ENCODE results near the gene PPP1R37.
A peak's percentile ranks its signal among the peaks of the same experiment; 100 is the strongest.

PPP1R37 gene

DNA sequence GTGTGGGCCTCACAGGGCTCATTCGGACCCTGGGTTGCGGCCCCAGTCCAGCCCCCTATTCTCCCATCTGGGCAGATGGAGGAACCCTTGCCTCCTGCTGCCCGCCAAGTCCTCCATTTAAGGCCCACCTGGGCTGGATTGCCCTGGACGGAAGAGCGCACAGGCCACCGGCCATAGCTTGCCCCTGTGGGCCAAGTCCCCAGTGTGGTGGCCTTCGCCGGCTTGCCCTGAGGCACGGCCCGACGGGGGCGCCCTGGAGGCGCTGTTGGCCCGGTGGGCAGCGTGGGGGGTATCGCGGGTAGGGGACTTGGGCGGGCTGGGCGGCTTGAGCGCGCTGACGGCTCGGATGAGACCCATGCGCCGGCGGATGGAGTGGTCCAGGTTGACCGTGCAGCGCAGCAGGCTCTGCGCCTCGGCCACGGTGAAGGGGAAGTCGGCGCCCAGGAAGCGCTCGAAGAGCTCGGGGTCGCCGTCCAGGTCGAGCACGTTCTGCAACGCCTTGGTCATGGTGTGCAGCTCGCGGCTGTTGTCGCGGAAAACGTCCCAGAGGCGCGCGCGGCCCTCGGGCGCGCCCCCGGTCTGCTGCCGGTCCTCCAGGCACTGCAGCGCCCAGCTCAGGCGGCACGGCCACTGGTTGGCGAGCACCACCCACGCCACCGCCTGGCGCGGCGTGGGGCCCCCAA is 59.0 kb downstream of the PPP1R37 start:
- Histone ChIP-seq H4K91ac (ENCODE audit: low read length) (no peak overlapping the region), H3K9me3 (ENCODE audit: control insufficient read depth, low read length) (peaks cover 2% of the 10 kb centered on the region), H3K27me3 (ENCODE audit: control insufficient read depth in 1 of 2, insufficient read depth in 1 of 2, low read length in 2 of 2) (peaks cover 26 to 38% of the 10 kb centered on the region in 2 experiments), H3K27ac (ENCODE audit: low read length, poor library complexity, severe bottlenecking) (no peak overlapping the region), H3K4me2 (ENCODE audit: low read length, poor library complexity, severe bottlenecking) (no peak overlapping the region), H3K18ac (ENCODE audit: low read depth in 1 of 2, low read length in 2 of 2) (no peak overlapping the region), H3K9ac (ENCODE audit: low read length) (no peak overlapping the region), H3K36me3 (ENCODE audit: control insufficient read depth in 1 of 2, insufficient read depth in 2 of 2, low read depth in 1 of 2, low read length in 2 of 2) (peaks cover 15 to 56% of the 10 kb centered on the region in 2 experiments), H2BK15ac (ENCODE audit: low read depth, poor library complexity, severe bottlenecking) (no peak overlapping the region), H4K8ac (ENCODE audit: low read length) (peak overlapping the region; percentile 55), H2BK5ac (ENCODE audit: low read depth, low read length, poor library complexity, severe bottlenecking) (no peak overlapping the region), H3K23ac (ENCODE audit: low read length in 2 of 2) (no peak overlapping the region), H2AFZ (ENCODE audit: low read depth, low read length) (no peak overlapping the region), H3K14ac (ENCODE audit: low read length in 2 of 2) (no peak overlapping the region), H2BK120ac (ENCODE audit: low read depth, low read length) (no peak overlapping the region), H2BK12ac (ENCODE audit: low read length in 2 of 2) (no peak overlapping the region), H3K79me1 (replicated peaks; ENCODE audit: low read length, poor library complexity, severe bottlenecking) (no peaks in the 10 kb centered on the region), H2AK5ac (ENCODE audit: low read length, severe bottlenecking) (no peak overlapping the region), H3K4me1 (ENCODE audit: control insufficient read depth, insufficient read depth, low read depth, low read length) (peaks cover 28% of the 10 kb centered on the region), H3K4me3 (ENCODE audit: insufficient read depth in 1 of 2, low read depth in 1 of 2, low read length in 2 of 2) (peak overlapping the region in 1 of 2 experiments; percentile 67), H3K4ac (ENCODE audit: low read depth in 1 of 2, low read length in 2 of 2) (no peak overlapping the region)
- 54% methylated on average over 57 of the region's 64 CpGs for WGBS
- no peak for DNase-seq

GRCh38 chr19:45152504-45153338 is 59.7 kb downstream of the PPP1R37 start:
- H2BK12ac ChIP-seq (ENCODE audit: low read length in 2 of 2): no peak overlapping the region
- no peak overlapping the region for H2BK5ac ChIP-seq (ENCODE audit: low read depth, low read length, poor library complexity, severe bottlenecking)
- H3K27me3 ChIP-seq (ENCODE audit: control insufficient read depth in 1 of 2, insufficient read depth in 1 of 2, low read length in 2 of 2): peaks cover 30 to 39% of the 10 kb centered on the region in 2 experiments
- H3K18ac ChIP-seq (ENCODE audit: low read depth in 1 of 2, low read length in 2 of 2): no peak overlapping the region
- no peak overlapping the region for H3K4me2 ChIP-seq (ENCODE audit: low read length, poor library complexity, severe bottlenecking)
- H2BK120ac ChIP-seq (ENCODE audit: low read depth, low read length): no peak overlapping the region
- H3K14ac ChIP-seq (ENCODE audit: low read length in 2 of 2): peak overlapping the region in 1 of 2 experiments; percentile 69
- 63% methylated on average over 91 of the region's 91 CpGs for WGBS
- no peak overlapping the region for H2BK15ac ChIP-seq (ENCODE audit: low read depth, poor library complexity, severe bottlenecking)
- H4K91ac ChIP-seq (ENCODE audit: low read length): peak overlapping the region; percentile 34
- H3K4me3 ChIP-seq (ENCODE audit: insufficient read depth in 1 of 2, low read depth in 1 of 2, low read length in 2 of 2): peak overlapping the region in 1 of 2 experiments; percentile 67
- peaks cover 10 to 48% of the 10 kb centered on the region in 2 experiments for H3K36me3 ChIP-seq (ENCODE audit: control insufficient read depth in 1 of 2, insufficient read depth in 2 of 2, low read depth in 1 of 2, low read length in 2 of 2)
- peaks cover 28% of the 10 kb centered on the region for H3K4me1 ChIP-seq (ENCODE audit: control insufficient read depth, insufficient read depth, low read depth, low read length)
- peak overlapping the region; percentile 26 for H3K9ac ChIP-seq (ENCODE audit: low read length)
- H2AK5ac ChIP-seq (ENCODE audit: low read length, severe bottlenecking): no peak overlapping the region
- no peak overlapping the region for H3K27ac ChIP-seq (ENCODE audit: low read length, poor library complexity, severe bottlenecking)
- H3K4ac ChIP-seq (ENCODE audit: low read depth in 1 of 2, low read length in 2 of 2): no peak overlapping the region
- no peak for DNase-seq
- peak overlapping the region; percentile 19 for H4K8ac ChIP-seq (ENCODE audit: low read length)
- H2AFZ ChIP-seq (ENCODE audit: low read depth, low read length): no peak overlapping the region
- no peaks in the 10 kb centered on the region for H3K79me1 ChIP-seq (replicated peaks; ENCODE audit: low read length, poor library complexity, severe bottlenecking)
- H3K23ac ChIP-seq (ENCODE audit: low read length in 2 of 2): peak overlapping the region in 1 of 2 experiments; percentile 9
- H3K9me3 ChIP-seq (ENCODE audit: control insufficient read depth, low read length): peaks cover 2% of the 10 kb centered on the region

- Histone ChIP-seq H3K27me3 (ENCODE audit: control insufficient read depth in 1 of 2, insufficient read depth in 1 of 2, low read length in 2 of 2) (peaks cover 37 to 46% of the 10 kb centered on the region in 2 experiments), H3K36me3 (ENCODE audit: control insufficient read depth in 1 of 2, insufficient read depth in 2 of 2, low read depth in 1 of 2, low read length in 2 of 2) (peaks cover 10 to 40% of the 10 kb centered on the region in 2 experiments), H3K27ac (ENCODE audit: low read length, poor library complexity, severe bottlenecking) (no peak overlapping the region), H4K8ac (ENCODE audit: low read length) (peak overlapping the region; percentile 41), H3K4me2 (ENCODE audit: low read length, poor library complexity, severe bottlenecking) (peak overlapping the region; percentile 61), H3K4ac (ENCODE audit: low read depth in 1 of 2, low read length in 2 of 2) (no peak overlapping the region), H3K9me3 (ENCODE audit: control insufficient read depth, low read length) (peaks cover 2% of the 10 kb centered on the region), H2BK15ac (ENCODE audit: low read depth, poor library complexity, severe bottlenecking) (no peak overlapping the region), H2AK5ac (ENCODE audit: low read length, severe bottlenecking) (no peak overlapping the region), H3K4me3 (ENCODE audit: insufficient read depth in 1 of 2, low read depth in 1 of 2, low read length in 2 of 2) (peak overlapping the region; percentile 14 to 67), H3K23ac (ENCODE audit: low read length in 2 of 2) (peak overlapping the region in 1 of 2 experiments; percentile 95), H3K14ac (ENCODE audit: low read length in 2 of 2) (peak overlapping the region in 1 of 2 experiments; percentile 69), H3K4me1 (ENCODE audit: control insufficient read depth, insufficient read depth, low read depth, low read length) (peaks cover 28% of the 10 kb centered on the region), H2BK5ac (ENCODE audit: low read depth, low read length, poor library complexity, severe bottlenecking) (no peak overlapping the region), H2AFZ (ENCODE audit: low read depth, low read length) (peak overlapping the region; percentile 30), H3K9ac (ENCODE audit: low read length) (peak overlapping the region; percentile 38), H3K18ac (ENCODE audit: low read depth in 1 of 2, low read length in 2 of 2) (peak overlapping the region in 1 of 2 experiments; percentile 25), H3K79me1 (replicated peaks; ENCODE audit: low read length, poor library complexity, severe bottlenecking) (no peaks in the 10 kb centered on the region), H4K91ac (ENCODE audit: low read length) (peak overlapping the region; percentile 9), H2BK12ac (ENCODE audit: low read length in 2 of 2) (peak overlapping the region in 1 of 2 experiments; percentile 16), H2BK120ac (ENCODE audit: low read depth, low read length) (no peak overlapping the region)
- DNase-seq: peak; percentile 56
- WGBS: 21% methylated on average over 69 of the region's 69 CpGs
Observed at GRCh38 chr19:45153339-45154063, 60.5 kb downstream of the PPP1R37 start.

Measured in mesenchymal stem cell (in vitro differentiated cells and primary cell).